Fibroblast of lung (primary cell): Measurements from ENCODE around the gene RAB1B. TPM values are rescaled to one million over a fixed set of nuclear protein-coding genes. Genes with fewer than 3 reads are reported as not detected.

Experiments
- DNase-seq, 2 donors: peaks; one replicate each; pipeline versions ENCODE4 v3.0.0 to v3.0.0-alpha.2; 2010; ENCODE audit warnings: low read depth in 2 of 2
- H2AFZ ChIP-seq: 2 replicates; pipeline ENCODE4 v1.5.1; 2012; ENCODE audit warnings: low read length, control low read depth, inconsistent platforms
- H3K27ac ChIP-seq: 2 replicates; pipeline ENCODE4 v1.5.1; 2011; ENCODE audit warnings: low read length, control low read depth; ENCODE audit not compliant: insufficient read depth
- H3K27me3 ChIP-seq: 2 replicates; pipeline ENCODE4 v1.5.1; 2011; ENCODE audit warnings: mild to moderate bottlenecking, low read length; ENCODE audit not compliant: control insufficient read depth, insufficient read depth
- H3K36me3 ChIP-seq: 2 replicates; pipeline ENCODE4 v1.5.1; 2011; ENCODE audit warnings: low read length; ENCODE audit not compliant: control insufficient read depth, insufficient read depth
- H3K4me1 ChIP-seq: 2 replicates; pipeline ENCODE4 v1.5.1; 2011; ENCODE audit warnings: low read length; ENCODE audit not compliant: control insufficient read depth, insufficient read depth; ENCODE audit errors: extremely low read depth
- H3K4me2 ChIP-seq: 2 replicates; pipeline ENCODE4 v1.5.1; 2011; ENCODE audit warnings: low read length, control low read depth; ENCODE audit not compliant: insufficient read depth; ENCODE audit errors: extremely low read depth
- H3K4me3 ChIP-seq, 4 experiments: fragments of 200-600 bp in 1 of 4; sonication (generic) in 1 of 4; replicated peaks in 1 of 4; 2 replicates each; pipeline ENCODE4 v1.5.1; 2011 to 2016; ENCODE audit warnings: low read length in 4 of 4, low read depth in 3 of 4, mild to moderate bottlenecking in 3 of 4, control low read depth in 2 of 4, inconsistent platforms in 1 of 4, mixed read lengths in 1 of 4; ENCODE audit not compliant: insufficient read depth in 1 of 4; ENCODE audit errors: control extremely low read depth in 1 of 4
- H3K79me2 ChIP-seq: 2 replicates; pipeline ENCODE4 v1.5.1; 2012; ENCODE audit warnings: mild to moderate bottlenecking, low read length, inconsistent platforms; ENCODE audit not compliant: control insufficient read depth, insufficient read depth
- H3K9ac ChIP-seq: 2 replicates; pipeline ENCODE4 v1.5.1; 2011; ENCODE audit warnings: mild to moderate bottlenecking, low read length, control low read depth; ENCODE audit not compliant: insufficient read depth
- H3K9me3 ChIP-seq: 2 replicates; pipeline ENCODE4 v1.5.1; 2012; ENCODE audit warnings: low read depth, low read length; ENCODE audit not compliant: control insufficient read depth, insufficient read depth
- H4K20me1 ChIP-seq: 2 replicates; pipeline ENCODE4 v1.5.1; 2011; ENCODE audit warnings: low read length; ENCODE audit not compliant: control insufficient read depth, insufficient read depth; ENCODE audit errors: extremely low read depth
- CTCF ChIP-seq, 2 donors: IDR thresholded peaks in 1 of 2; conservative IDR thresholded peaks in 1 of 2; 1 replicate in 1 of 2; 2 replicates in 1 of 2; pipeline ENCODE4 v1.5.1; 2011 to 2012; ENCODE audit warnings: low read length in 2 of 2, control low read depth in 1 of 2, inconsistent platforms in 1 of 2, low read depth in 1 of 2, mild to moderate bottlenecking in 1 of 2
- EZH2 ChIP-seq: IDR thresholded peaks from 2 replicates; pipeline ENCODE4 v1.5.1; 2012; ENCODE audit warnings: low read length, control low read depth, mild to moderate bottlenecking; ENCODE audit errors: missing control alignments
- polyA plus RNA-seq, 2 donors: library from polyadenylated mRNA; depleted of rRNA in 1 of 2; stranded (reverse) in 1 of 2; unstranded in 1 of 2; fragments of >200 nt; gene quantifications; 2 replicates each; pipeline ENCODE4 v1.2.1, GENCODE V29; 2011 to 2012; ENCODE audit warnings: missing spikeins in 1 of 2
- total RNA-seq: library from RNA; depleted of rRNA; stranded (reverse); fragments of >200 nt; gene quantifications from 2 replicates; pipeline ENCODE4 v1.2.1, GENCODE V29; 2014

The RAB1B gene
- total and polyA plus RNA-seq, 2 donors (not counting 1 experiment from before 2014, with no cell fraction given) = 63.6 to 140 TPM

DNA sequence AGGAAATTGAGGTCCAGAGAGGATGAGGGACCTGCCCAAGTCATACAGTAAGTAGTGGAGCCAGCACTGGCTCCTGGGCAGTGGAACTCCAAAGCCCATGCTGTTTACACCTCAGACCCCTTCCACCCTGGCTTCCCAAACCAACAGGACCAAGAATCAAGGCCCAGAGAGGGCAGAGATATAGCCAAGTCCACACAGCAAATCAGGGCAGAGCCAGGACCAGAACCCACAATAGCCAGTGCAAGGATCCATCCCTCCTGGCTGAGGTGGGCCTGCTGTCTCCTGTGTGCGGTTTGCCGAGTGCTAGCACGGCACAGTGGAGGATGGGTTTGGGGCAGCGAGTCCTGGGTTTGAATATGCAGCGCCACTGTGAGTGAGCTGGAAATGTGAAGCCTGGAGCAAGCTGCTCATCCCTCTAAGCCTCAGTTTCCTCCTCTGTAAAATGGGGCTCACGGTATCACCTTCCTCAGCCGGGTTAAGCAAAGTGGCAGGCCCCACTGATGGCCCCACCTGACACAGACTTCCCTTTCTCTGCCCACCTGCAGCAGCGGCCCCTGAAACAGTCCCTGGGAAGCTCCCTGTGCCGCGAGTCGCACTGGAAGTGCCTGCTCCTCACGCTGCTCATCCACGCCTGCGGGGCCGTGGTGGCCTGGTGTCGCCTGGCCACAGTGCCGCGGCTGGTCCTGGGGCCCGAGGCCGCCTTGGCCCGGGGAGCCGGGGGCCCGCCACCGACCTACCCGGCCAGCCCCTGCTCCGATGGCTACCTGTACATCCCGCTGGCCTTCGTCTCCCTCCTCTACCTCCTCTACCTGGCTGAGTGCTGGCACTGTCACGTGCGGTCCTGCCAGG lies 25.6 kb downstream of the RAB1B start:
- no peak for TF ChIP-seq EZH2
- no peaks in the 10 kb centered on the region for H3K36me3 ChIP-seq
- DNase-seq = no peak
- no peak overlapping the region for H3K27ac ChIP-seq
- no peak overlapping the region for H2AFZ ChIP-seq
- H3K9me3 ChIP-seq = no peaks in the 10 kb centered on the region
- H3K4me3 ChIP-seq = no peak overlapping the region
- peaks cover 4% of the 10 kb centered on the region for H3K4me1 ChIP-seq
- no peak overlapping the region for H3K9ac ChIP-seq
- H4K20me1 ChIP-seq = no peaks in the 10 kb centered on the region
- H3K27me3 ChIP-seq = peaks cover 35% of the 10 kb centered on the region
- no peak overlapping the region for H3K4me2 ChIP-seq
- no peaks in the 10 kb centered on the region for H3K79me2 ChIP-seq

DNA sequence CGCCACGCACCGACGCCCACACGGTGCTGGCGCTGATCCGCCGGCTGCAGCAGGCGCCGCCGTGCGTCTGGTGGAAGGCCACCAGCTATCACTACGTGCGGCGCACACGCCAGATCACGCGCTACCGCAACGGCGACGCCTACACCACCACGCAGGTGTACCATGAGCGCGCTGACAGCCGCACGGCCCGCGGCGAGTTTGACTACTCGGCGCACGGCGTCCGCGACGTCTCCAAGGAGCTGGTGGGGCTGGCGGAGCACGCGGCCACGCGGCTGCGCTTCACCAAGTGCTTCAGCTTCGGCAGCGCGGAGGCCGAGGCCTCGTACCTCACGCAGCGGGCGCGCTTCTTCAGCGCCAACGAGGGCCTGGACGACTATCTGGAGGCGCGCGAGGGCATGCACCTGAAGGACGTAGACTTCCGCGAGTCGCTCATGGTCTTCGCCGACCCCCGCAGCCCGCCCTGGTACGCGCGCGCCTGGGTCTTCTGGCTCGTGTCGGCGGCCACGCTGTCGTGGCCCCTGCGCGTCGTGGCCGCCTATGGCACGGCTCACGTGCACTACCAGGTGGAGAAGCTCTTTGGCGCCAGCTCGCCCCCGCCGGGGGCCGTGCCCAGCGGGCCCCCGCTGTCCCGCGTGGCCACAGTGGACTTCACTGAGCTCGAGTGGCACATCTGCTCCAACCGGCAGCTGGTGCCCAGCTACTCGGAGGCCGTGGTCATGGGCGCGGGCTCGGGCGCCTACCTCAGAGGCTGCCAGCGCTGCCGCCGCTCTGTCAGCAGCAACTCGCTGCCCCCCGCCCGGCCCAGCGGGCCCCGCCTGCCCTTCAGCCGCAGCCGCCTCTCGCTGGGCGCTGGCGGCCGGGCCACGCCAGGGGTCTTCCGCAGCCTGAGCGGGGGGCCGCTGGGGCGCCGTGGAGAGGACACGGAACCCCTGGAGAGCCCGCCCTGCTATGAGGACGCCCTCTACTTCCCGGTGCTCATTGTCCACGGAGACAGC lies 26.5 kb downstream of the RAB1B start:
- H3K4me2 ChIP-seq = no peak overlapping the region
- no peak overlapping the region for H2AFZ ChIP-seq
- no peaks in the 10 kb centered on the region for H3K9me3 ChIP-seq
- no peaks in the 10 kb centered on the region for H3K36me3 ChIP-seq
- no peaks in the 10 kb centered on the region for H3K79me2 ChIP-seq
- H3K4me3 ChIP-seq = no peak overlapping the region
- H4K20me1 ChIP-seq = no peaks in the 10 kb centered on the region
- H3K4me1 ChIP-seq = peaks cover 3% of the 10 kb centered on the region
- no peak overlapping the region for H3K9ac ChIP-seq
- no peak for TF ChIP-seq CTCF (conservative IDR thresholded peaks at IDR 0.05 in 1 of 2, IDR thresholded peaks at IDR 0.05 in 1 of 2; ENCODE audit: low read depth in 1 of 2, low read length in 2 of 2)
- no peak for TF ChIP-seq EZH2
- no peak for DNase-seq
- peaks cover 37% of the 10 kb centered on the region for H3K27me3 ChIP-seq
- H3K27ac ChIP-seq = no peak overlapping the region

DNA sequence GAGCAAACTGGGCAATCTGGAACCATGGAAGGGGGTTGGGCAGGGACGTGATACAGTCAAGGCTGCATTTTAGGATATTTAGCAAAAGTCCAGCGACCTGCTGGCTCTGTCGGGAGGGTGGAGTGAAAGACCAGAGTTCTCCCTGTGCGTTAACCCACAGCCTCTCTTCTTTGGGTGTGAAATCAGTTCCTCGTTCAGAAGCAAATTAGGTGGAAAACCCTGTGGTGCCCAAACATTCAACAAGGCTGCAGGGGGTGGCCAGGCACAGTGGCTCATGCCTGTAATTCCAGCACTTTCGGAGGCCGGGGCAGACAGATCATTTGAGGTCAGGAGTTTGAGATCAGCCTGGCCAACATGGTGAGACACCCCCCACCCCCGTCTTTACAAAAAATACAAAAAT lies 29.2 kb downstream of the RAB1B start:
- Histone ChIP-seq H3K9me3 (no peaks in the 10 kb centered on the region), H3K27me3 (peaks cover 21% of the 10 kb centered on the region), H2AFZ (no peak overlapping the region), H4K20me1 (no peaks in the 10 kb centered on the region), H3K27ac (no peak overlapping the region), H3K4me3 (no peak overlapping the region), H3K4me1 (no peaks in the 10 kb centered on the region), H3K36me3 (no peaks in the 10 kb centered on the region), H3K4me2 (no peak overlapping the region), H3K9ac (no peak overlapping the region), H3K79me2 (no peaks in the 10 kb centered on the region)
- TF ChIP-seq EZH2 = no peak
- no peak for TF ChIP-seq CTCF (conservative IDR thresholded peaks at IDR 0.05 in 1 of 2, IDR thresholded peaks at IDR 0.05 in 1 of 2; ENCODE audit: low read depth in 1 of 2, low read length in 2 of 2)
- no peak for DNase-seq
